Upper lobe of left lung (tissue), 4 donors: ENCODE results near the gene TBC1D1.

Experiments
- EP300 ChIP-seq, 4 donors: sonication (generic); formaldehyde crosslinking; IDR thresholded peaks; one replicate each; pipeline ENCODE4 v1.5.1; 2017; ENCODE audit warnings: antibody characterized with exemption in 4 of 4, control low read depth in 2 of 4
- TF ChIP-seq, protein P1 (sequence below), 6 experiments: fragments of 450-650 bp in 4 of 6; fragments of 200-600 bp in 2 of 6; sonication (generic) in 2 of 6; IDR thresholded peaks; one replicate each; pipeline ENCODE4 v1.5.1; 2016 to 2019; ENCODE audit warnings: antibody characterized with exemption in 6 of 6

DNA sequence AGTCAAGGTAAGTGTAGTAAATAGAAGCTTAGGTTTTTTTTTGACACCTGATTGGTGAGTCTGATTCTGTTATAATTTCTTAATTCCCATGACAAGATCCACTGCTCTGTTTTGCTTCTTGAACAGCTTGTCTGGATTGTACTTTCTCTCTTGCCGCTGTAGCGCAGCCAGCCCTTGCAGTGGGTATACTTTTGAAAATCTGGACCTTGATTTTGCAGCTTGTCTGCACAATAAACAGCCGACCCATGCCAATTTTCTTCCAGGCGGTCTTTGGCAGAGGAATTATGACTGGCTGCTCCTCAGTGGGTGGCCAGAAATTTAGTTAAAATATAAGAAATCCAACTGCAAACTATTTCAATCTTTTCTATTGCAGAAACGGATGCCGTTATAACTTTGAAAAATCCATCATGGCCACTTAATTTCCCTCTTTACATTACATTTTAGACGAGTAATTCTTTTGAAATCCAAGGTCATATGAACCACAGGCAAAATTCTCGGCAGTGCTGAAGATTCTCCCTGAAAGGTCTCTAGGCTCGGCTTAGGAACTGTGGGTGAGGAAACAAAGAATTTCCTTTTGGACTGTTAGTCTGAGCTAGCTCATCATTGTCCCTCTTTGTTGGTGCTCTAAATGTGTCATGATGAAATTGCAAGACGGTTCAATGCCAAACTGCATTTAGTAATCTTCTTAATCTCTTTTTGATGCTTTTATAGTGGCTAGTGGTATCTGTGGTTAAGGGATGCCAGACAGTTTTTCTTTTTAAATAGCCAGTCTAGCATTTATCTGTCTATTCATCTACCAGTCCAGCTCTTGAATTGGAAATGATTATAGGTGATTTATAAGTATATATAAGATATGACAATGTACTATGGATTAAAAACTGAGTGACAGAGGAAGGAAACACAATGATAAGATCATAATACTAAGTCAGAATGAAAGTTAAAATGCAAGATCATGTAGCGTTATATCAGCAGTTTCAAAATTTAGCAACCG lies 37.8 kb downstream of the TBC1D1 start:
- TF ChIP-seq, protein P1, sequence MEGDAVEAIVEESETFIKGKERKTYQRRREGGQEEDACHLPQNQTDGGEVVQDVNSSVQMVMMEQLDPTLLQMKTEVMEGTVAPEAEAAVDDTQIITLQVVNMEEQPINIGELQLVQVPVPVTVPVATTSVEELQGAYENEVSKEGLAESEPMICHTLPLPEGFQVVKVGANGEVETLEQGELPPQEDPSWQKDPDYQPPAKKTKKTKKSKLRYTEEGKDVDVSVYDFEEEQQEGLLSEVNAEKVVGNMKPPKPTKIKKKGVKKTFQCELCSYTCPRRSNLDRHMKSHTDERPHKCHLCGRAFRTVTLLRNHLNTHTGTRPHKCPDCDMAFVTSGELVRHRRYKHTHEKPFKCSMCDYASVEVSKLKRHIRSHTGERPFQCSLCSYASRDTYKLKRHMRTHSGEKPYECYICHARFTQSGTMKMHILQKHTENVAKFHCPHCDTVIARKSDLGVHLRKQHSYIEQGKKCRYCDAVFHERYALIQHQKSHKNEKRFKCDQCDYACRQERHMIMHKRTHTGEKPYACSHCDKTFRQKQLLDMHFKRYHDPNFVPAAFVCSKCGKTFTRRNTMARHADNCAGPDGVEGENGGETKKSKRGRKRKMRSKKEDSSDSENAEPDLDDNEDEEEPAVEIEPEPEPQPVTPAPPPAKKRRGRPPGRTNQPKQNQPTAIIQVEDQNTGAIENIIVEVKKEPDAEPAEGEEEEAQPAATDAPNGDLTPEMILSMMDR (IDR thresholded peaks at IDR 0.05), result no peak
- TF ChIP-seq EP300 (IDR thresholded peaks at IDR 0.05), result no peak
